NB4 (cell line): Measurements from ENCODE around the gene NALCN.

Experiments used
- POLR2A ChIP-seq: IDR thresholded peaks from 2 replicates; pipeline ENCODE4 v1.6.1; 2011; ENCODE audit warnings: mild to moderate bottlenecking; ENCODE audit not compliant: insufficient read length; ENCODE audit errors: extremely low read depth
- TF ChIP-seq, protein P1 (sequence below): IDR thresholded peaks from 2 replicates; pipeline ENCODE4 v1.6.1; 2011; ENCODE audit warnings: low read depth, low read length

DNA sequence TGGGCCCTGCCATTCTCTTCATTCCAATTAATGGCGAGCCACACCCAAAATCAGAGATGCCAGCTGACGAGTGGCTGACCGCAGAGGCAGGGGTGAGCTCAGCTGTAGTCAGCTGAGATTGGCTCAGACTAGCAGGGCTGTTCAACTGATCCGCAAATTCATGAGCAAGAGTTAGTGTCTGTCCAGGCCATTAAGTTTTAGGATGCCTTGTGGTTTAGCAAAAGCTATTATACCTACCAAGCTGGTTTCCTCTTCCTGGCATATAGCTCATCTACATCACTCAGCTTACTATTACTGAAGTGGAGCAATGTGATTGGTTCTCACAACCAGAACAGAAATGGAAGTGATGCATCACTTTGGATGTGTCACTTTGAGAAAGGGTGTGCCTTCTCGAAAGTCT, 148.7 kb downstream of the NALCN start:
- no peak for TF ChIP-seq POLR2A
- TF ChIP-seq, protein P1, sequence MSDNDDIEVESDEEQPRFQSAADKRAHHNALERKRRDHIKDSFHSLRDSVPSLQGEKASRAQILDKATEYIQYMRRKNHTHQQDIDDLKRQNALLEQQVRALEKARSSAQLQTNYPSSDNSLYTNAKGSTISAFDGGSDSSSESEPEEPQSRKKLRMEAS, result no peak
